ENCODE data around the gene ASXL1. TPM values are rescaled to one million over a fixed set of nuclear protein-coding genes. Genes with fewer than 3 reads are reported as not detected.
A peak's percentile ranks its signal among the peaks of the same experiment; 100 is the strongest.
"Not testable (repeated sequence)": the region's sequence is repeated elsewhere in the genome, so short reads cannot be mapped to it uniquely, and the experiment has no call there.

The ASXL1 gene
- total RNA-seq, 2 experiments from 2014 or later, result 129 to 137 TPM

- DNase-seq (no peak), ATAC-seq (no peak)
- peaks cover 34% of the 10 kb centered on the region for H3K4me1 Mint-ChIP-seq (ENCODE audit: low read depth)
- H3K36me3 Mint-ChIP-seq (ENCODE audit: low read depth), result peaks cover 3% of the 10 kb centered on the region
- no peak overlapping the region for H3K4me3 Mint-ChIP-seq
- ChIA-PET CTCF (no interaction called here), POLR2A (interaction anchor here (0.7 to 2.1 kb wide), 6 partner anchors 9 to 22 kb away, joined by 3 to 8 read pairs (median 3); no protein-coding TSS in a partner anchor)
- H3K27ac Mint-ChIP-seq, result peak overlapping the region; percentile 88
- no peak for TF ChIP-seq CTCF (IDR thresholded peaks at IDR 0.05)
- intact Hi-C loops (cut with micrococcal nuclease), result no loop called here
- no peaks in the 10 kb centered on the region for H3K27me3 Mint-ChIP-seq
- no peaks in the 10 kb centered on the region for H3K9me3 Mint-ChIP-seq
Measured at GRCh38 chr20:32353848-32354496, 4.2 kb upstream of the ASXL1 start.

GRCh38 chr20:32354592-32355416, 3.3 kb upstream of the ASXL1 start:
- no peak for ATAC-seq
- H3K27ac Mint-ChIP-seq, result peak overlapping the region; percentile 88
- CTCF ChIA-PET, result no interaction called here

GRCh38 chr20:32355417-32355841, 2.7 kb upstream of the ASXL1 start:
- Mint-ChIP-seq H3K27me3 (no peaks in the 10 kb centered on the region), H3K4me1 (ENCODE audit: low read depth) (peaks cover 40% of the 10 kb centered on the region), H3K4me3 (peak overlapping the region; percentile 31), H3K9me3 (no peaks in the 10 kb centered on the region), H3K27ac (peak overlapping the region; percentile 88), H3K36me3 (ENCODE audit: low read depth) (peaks cover 14% of the 10 kb centered on the region)
- intact Hi-C loops (cut with micrococcal nuclease), result no loop called here
- ChIA-PET CTCF (no interaction called here), POLR2A (interaction anchor here (0.6 to 3.4 kb wide), 5 partner anchors 10 to 155 kb away, joined by 3 to 11 read pairs (median 4); no protein-coding TSS in a partner anchor)
- DNase-seq, result peak; percentile 24
- ATAC-seq, result peak; percentile 6
- no peak for TF ChIP-seq CTCF (IDR thresholded peaks at IDR 0.05)

More at GRCh38 chr20:32354592-32355416, 3.3 kb upstream of the ASXL1 start:
- no peaks in the 10 kb centered on the region for H3K27me3 Mint-ChIP-seq
- POLR2A ChIA-PET, result interaction anchor here (0.7 to 3.4 kb wide), 8 partner anchors 10 to 154 kb away, joined by 3 to 11 read pairs (median 4); no protein-coding TSS in a partner anchor
- H3K4me1 Mint-ChIP-seq (ENCODE audit: low read depth), result peaks cover 35% of the 10 kb centered on the region
- H3K4me3 Mint-ChIP-seq, result peak overlapping the region; percentile 31
- intact Hi-C loops (cut with micrococcal nuclease), result no loop called here
- no peaks in the 10 kb centered on the region for H3K9me3 Mint-ChIP-seq
- DNase-seq, result peak; percentile 48
- no peak for TF ChIP-seq CTCF (IDR thresholded peaks at IDR 0.05)
- peaks cover 7% of the 10 kb centered on the region for H3K36me3 Mint-ChIP-seq (ENCODE audit: low read depth)

GRCh38 chr20:32355907-32356621, 2.1 kb upstream of the ASXL1 start:
- Mint-ChIP-seq H3K27ac (peak overlapping the region; percentile 88), H3K4me3 (peak overlapping the region; percentile 96), H3K4me1 (ENCODE audit: low read depth) (peaks cover 45% of the 10 kb centered on the region), H3K36me3 (ENCODE audit: low read depth) (peaks cover 19% of the 10 kb centered on the region)
- ATAC-seq; DNase-seq; intact Hi-C loops (cut with micrococcal nuclease); CTCF ChIA-PET; H3K27me3 Mint-ChIP-seq; H3K9me3 Mint-ChIP-seq: not testable (repeated sequence)
- POLR2A ChIA-PET, result interaction anchor here (0.6 to 6.5 kb wide), 8 partner anchors 10 to 155 kb away, joined by 3 to 47 read pairs (median 4); no protein-coding TSS in a partner anchor
